NCI-H82 (cell line): ENCODE data around the gene MB21D2.

Experiments used
- DNase-seq: peaks from one replicate; lab custom pipeline; 2025; lab: John Stamatoyannopoulos, UW

The MB21D2 gene

GRCh38 chr3:192890347-192891335, 27.0 kb downstream of the MB21D2 start:
- DNase-seq: no peak

DNA sequence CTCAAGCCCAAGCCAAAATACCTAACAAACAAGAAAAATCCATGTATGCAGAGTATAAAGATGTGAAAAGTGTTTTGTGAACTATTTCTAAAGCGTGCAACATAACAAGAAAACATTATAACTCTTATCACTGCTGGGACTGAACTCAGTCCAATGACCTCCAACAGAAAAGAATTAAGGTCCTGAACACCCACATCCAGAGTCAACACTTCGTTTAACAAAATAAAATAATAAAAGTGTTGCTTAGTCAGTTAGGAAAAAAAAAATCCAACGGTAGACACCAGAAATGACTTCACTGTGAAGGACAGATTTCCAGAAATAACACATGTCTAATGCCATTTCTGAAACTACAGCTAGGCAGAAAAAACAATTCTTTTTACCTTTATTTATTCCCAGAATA, 28.0 kb downstream of the MB21D2 start:
- no peak for DNase-seq

DNA sequence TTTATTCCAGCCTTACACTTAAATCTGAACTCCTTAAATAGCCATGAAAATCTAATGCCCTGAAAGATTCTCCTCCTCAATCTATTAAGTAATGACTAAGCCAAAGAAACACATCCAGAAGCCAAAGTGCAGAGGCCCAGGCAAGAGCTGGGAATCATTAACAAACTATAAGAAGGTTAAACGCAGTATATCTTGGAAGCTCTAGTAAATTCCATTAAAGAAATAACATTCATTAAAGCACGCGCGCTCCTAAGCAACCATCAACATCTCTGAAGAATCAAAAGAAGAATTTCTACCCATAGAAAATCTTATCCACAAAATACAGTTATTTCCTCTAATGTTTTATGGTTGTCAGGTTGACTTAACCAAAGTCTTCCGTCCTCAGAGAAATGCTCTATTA, 29.5 kb downstream of the MB21D2 start:
- no peak for DNase-seq

- DNase-seq: no peak
Observed at GRCh38 chr3:192887701-192888100, 30.0 kb downstream of the MB21D2 start.

- DNase-seq: no peak
Observed at GRCh38 chr3:192887047-192887446, 30.6 kb downstream of the MB21D2 start.

DNA sequence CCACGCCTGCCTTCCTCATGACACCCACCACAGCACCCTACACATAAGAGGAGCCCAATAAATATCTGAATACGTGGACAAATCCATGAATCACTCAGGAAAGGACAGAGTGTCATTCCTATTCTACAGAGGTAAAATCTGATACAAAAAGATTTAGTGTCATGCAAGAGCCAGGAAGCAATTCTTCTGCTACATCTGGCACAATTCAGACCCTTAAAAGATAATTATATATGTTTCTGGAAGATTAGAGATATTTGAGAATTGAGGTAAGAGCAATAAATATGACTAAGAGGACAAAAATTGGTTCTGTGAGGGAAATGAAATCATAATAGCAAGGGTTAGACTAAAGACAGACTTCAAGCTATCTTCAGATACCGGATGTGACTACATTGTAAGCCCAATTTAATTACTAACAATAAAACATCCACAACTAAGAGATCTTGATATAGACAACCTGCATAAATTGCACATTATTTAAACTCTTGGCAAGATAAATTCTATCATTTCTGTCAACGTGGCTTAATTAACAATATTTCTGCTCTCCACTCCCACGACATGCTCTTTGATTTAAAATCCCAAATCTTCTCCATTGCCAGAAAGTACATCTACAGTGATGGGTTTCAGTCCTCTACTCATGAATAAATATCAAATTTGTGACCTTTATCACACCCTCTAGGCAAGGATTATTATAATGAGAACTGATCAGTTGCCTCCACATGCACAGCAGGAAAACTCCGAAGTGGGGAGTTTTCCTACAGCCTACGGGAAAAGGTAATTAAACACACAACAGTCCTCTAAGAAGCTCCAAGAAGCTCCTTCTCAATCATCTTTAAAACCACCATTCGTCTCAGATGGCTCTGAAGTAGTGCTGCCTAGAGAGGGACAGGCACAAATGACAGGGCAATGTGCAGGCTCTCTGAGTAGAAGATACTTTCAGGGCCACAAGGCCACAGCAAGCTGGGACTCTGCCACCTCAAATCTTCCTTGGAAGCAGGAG, 32.6 kb downstream of the MB21D2 start:
- no peak for DNase-seq

DNA sequence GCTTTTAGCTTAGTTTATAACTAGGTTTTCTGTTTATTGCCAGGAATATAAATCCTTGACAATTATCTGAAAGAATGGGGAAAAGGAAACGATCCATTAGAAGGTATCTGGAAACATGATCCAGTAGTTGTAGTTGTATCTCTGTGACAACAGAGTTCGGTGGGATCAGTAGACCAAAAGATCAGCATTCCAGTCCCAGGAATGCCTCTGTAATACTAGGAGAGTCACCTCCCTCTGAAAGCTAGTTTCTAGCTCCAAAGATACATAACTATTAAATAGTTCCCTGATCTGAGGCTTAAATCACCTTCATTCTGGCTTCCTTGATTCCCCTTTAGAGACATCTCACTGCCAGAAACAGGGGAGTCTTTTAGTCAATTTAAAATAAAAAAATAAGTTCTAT, 34.1 kb downstream of the MB21D2 start:
- DNase-seq: no peak

DNA sequence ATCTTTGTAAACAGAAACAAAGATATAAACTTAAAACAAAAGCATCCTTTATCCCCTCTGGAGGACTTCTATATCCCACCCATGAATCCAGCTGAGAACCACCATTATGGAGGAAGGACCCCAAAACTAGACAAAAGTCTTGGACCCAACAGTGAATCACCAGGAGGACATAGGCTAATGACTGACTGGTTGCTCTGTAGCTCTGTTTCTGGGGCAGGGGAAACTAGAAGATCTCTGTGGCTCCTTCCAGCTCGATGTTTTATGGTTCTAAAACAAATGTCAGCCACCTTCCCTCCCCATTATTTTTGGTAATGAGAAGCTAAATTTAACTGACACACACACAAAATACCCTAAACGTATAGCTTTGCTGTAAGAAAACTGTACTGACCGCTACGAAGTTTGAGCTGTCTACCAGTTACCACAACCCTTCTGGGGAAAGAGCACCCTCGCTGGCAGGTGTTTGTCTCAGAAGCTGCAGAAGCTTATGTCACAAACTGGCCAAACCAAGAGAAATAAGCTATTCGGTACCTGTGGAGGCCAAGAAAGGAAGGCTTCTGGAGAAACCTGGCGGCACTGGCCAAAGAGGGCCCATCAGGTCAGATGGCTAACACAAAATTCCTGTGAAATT, 36.4 kb downstream of the MB21D2 start:
- no peak for DNase-seq

GRCh38 chr3:192880313-192880712, 37.3 kb downstream of the MB21D2 start:
- no peak for DNase-seq

DNA sequence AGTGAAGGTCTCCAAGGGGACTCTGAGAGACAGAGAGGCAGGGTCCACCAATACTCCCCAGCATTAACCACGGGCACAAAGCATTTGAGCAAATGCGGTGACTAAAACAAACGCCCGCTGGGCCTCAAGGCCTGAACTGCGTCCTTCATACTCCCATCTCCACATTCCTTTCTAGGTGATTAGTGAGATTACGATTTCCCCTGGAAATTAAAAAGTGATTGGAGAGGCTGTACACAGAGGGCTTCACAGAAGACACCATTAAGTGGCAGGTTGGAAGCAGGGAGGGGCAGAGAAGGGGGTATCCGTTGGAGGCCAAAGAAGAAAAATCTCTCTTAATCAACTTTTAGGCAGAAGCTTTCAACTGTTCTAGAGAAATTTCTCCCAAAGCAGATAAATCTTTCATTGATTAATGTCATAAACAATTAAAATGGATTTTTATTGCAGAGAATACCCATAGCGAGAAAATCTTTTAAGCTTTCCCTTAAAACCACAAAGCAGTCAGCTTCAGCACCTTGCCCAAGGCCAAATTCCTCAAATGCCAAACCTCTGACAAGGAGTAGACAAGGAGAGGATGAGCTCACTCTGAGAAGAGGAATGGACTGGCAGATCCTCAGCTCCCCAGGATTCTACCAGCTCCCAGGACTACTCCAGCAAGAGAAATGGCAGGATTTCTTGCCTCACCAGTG, 38.2 kb downstream of the MB21D2 start:
- DNase-seq: no peak

- DNase-seq: no peak
Observed at GRCh38 chr3:192875971-192876565, 41.6 kb downstream of the MB21D2 start.

DNA sequence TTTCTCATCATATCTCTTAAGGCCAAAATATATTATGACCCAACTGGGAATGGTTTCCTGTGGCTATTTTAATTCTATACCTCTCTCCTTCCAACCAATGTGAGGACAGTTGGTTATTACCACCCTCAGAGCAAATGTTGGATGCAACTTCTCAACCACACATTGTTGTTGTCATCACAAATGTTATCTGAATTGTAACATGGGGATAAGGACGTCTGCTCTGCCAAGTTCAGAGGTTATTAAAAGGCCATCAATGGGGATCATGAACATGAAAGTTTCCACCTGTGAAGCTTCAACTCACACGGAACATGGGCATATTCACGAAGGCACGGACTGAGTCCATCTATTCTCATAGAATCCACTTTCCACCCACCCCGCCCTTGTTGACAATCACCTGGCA, 46.8 kb downstream of the MB21D2 start:
- DNase-seq: no peak

GRCh38 chr3:192869131-192870031, 48.3 kb downstream of the MB21D2 start:
- no peak for DNase-seq

DNA sequence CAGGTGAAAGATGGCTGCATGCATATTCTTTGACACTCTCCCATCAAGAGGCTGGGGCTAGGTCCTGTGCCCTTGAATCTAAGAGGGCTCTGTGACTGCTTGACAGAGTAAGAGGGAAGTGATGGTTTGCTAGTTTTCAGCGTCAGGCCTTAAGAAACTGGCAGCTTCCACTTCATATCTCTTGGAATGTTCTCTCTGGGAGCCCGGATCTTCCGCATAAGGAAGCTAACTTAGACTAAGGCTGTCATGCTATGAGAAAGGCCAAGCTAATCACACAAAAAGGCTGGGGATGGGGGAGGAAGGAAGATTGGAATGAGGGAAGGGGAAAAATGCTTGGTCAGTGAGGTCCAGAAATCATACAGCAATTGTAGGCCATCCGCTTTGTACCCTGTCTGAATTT, 50.0 kb downstream of the MB21D2 start:
- no peak for DNase-seq

DNA sequence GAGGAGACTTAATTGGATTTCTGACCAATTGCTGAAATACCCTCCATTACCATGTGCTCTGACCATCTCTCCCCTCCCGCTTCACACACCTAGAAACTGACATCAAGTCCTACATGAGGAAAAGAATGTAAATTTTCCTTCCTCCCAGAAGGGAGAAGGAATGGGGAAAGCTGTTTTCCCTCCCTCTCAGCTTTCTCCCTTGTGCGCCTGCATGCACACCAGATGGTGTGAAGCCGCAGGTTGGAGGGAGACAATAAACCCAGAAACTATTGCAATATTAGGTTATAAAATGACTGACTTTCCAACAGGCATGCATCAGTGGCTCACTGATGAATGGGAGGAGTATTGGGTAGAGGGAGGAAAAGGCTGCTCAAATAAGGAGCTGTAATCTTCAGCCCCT, 50.9 kb downstream of the MB21D2 start:
- peak; percentile 23 for DNase-seq

- peak; percentile 35 for DNase-seq
Observed at GRCh38 chr3:192864941-192865340, 52.7 kb downstream of the MB21D2 start.

- DNase-seq: no peak
Observed at GRCh38 chr3:192863091-192863420, 54.6 kb downstream of the MB21D2 start.

GRCh38 chr3:192862408-192863090, 55.1 kb downstream of the MB21D2 start:
- no peak for DNase-seq

DNA sequence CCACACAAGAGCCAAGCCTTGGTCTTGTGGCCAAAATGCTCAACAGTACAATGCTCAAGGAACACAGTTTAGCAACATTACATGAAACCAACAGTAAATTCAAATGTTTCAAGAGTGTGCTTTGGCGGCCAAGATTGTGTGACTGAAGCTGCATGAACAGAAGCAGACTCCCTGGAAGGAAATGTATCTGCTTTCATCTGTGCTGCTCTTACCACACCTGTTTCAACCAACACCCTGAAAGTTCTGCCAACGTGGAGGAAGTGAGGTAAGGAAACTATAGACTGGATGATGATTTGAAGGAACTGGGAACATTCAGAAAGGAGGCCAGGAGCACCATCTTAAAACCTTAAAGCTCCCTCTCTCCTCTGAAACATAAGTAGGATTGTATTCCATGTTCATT, 55.7 kb downstream of the MB21D2 start:
- DNase-seq: no peak

DNA sequence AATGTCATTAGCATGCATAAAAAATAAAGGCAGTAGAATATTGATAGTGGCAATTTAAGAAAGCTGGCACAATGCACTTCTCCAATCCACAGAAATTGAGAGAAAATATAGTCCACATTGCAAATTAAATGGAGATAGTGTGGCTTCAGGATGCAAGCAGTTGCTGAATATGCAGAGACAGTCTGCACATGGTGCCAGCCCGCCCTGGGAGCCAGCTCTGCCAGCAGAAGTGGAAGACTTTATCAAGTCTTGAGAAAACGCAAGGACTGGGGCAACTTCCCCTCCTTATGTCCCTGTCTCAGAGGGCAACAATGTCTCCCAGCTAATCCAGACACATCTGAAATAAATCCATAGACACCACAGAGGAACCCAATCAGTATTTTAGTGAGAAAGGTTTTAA, 57.2 kb downstream of the MB21D2 start:
- DNase-seq: no peak
